GM10248 (cell line): ENCODE results near the gene IL1R2.

Experiments used
- CTCF ChIA-PET: fragments of 300-600 bp; sonication (Branson Sonifier 250); formaldehyde crosslinking; extraction: SDS; loops from one replicate; lab custom pipeline; 2021; ENCODE audit warnings: antibody characterized with exemption; lab: Yijun Ruan, JAX
- POLR2A ChIA-PET: fragments of 350-650 bp; sonication (Branson Sonifier 250); formaldehyde crosslinking; extraction: SDS; loops from one replicate; lab custom pipeline; 2020; ENCODE audit warnings: antibody characterized with exemption; lab: Yijun Ruan, JAX
- DNase-seq: peaks from one replicate; pipeline ENCODE4 v3.0.0; 2012; ENCODE audit errors: extremely low spot score
- TF ChIP-seq, protein P1 (sequence below): IDR thresholded peaks from 2 replicates; pipeline ENCODE4 v1.5.1; 2012; ENCODE audit warnings: mild to moderate bottlenecking, low read depth; ENCODE audit errors: extremely low read depth, missing control alignments, control extremely low read depth

IL1R2 gene

DNA sequence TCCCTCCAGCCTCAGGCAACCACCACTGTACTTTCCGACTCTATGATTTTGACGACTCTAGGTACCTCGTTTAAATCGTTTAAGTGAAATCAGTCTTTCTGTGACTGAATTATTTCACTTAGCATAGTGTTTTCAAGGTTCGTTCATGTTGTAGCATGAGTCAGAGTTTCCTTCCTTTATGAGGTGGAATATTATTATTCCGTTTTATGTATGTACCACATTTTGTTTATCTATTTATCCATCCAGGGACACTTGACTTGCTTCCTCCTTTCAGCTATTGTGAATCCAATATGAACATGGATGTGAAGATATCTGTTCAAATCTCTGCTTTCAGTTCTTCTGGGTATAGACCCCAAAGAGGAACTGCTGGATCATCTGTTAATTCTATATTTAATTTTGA is 19.1 kb downstream of the IL1R2 start:
- CTCF ChIA-PET: interaction anchor here (2.5 kb wide), 1 partner anchor 10 kb away, joined by 13 read pairs; no protein-coding TSS in a partner anchor
- POLR2A ChIA-PET: interaction anchor here (0.6 kb wide), 1 partner anchor 12 kb away, joined by 3 read pairs; no protein-coding TSS in a partner anchor
- TF ChIP-seq, protein P1, sequence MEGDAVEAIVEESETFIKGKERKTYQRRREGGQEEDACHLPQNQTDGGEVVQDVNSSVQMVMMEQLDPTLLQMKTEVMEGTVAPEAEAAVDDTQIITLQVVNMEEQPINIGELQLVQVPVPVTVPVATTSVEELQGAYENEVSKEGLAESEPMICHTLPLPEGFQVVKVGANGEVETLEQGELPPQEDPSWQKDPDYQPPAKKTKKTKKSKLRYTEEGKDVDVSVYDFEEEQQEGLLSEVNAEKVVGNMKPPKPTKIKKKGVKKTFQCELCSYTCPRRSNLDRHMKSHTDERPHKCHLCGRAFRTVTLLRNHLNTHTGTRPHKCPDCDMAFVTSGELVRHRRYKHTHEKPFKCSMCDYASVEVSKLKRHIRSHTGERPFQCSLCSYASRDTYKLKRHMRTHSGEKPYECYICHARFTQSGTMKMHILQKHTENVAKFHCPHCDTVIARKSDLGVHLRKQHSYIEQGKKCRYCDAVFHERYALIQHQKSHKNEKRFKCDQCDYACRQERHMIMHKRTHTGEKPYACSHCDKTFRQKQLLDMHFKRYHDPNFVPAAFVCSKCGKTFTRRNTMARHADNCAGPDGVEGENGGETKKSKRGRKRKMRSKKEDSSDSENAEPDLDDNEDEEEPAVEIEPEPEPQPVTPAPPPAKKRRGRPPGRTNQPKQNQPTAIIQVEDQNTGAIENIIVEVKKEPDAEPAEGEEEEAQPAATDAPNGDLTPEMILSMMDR: no peak
- DNase-seq: no peak

DNA sequence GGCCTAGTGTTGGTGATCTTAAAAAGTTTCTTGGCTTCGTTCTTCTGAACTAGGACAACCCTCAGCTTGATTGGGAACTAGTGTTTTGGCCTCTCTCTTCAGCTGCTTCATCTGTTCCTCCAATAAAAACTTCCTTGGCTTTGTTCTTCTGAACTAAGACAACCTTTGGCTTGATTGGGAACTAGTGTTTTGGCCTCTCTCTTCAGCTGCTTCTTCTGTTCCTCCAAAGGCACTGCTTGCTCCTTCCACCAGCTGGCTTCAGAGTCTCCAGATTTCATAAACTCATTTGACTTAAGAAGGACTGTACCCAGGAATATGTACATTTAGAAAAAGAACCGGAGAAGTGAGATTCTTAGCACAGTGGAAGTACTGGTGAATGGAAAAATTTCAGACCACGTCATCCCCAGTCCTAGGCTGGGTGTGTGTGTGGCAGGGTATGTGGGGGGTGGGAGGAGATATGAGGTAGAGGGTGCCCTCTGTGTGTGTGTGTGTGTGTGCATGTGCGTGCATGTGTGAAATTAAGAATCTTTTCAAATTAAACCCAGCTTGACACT is 20.4 kb downstream of the IL1R2 start:
- ChIA-PET CTCF (interaction anchor here (1.6 to 7.1 kb wide), 5 partner anchors 8 to 431 kb away, joined by 5 to 39 read pairs (median 9); no protein-coding TSS in a partner anchor), POLR2A (no interaction called here)
- TF ChIP-seq, protein P1: no peak
- no peak for DNase-seq

DNA sequence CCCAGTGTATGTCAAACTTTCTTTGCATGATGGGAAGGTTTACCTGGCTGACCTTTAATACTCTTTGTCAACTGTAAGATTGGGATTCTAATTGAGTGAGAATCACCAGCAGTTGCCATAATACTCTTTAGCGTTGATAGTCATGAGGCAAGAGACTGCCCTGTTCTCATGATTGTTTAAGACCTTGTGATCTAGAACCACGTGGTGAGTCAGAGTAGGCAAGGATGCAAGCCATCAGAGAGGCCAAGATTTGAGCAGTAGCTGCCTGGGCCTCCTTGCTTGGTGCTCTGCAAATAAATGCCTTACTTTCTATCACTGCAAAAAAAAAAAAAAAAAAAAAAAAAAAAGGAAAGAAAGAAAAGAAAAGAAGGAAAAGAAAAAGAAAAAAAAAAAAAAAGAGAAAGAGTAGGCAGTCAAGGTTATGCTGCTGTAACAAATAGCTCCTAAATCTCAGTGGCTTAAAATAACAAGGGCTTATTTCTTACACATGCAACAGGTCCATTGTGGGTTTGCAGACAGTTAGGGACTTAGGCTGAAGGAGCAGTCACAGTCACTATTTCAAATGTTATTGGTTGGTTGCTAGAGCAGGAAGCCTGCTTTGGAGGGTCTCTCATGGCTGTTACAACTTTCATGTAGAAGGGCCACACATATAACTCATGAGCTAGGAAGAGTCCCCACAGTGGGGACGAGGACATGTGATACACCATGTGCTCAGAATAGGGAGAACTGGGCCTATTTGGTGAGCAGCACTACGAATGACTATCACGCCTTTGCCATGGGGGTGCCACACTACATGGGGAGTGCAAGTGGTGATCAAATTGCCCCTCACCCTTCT is 21.7 kb downstream of the IL1R2 start:
- TF ChIP-seq, protein P1: no peak
- ChIA-PET POLR2A (no interaction called here), CTCF (interaction anchor here (1.2 to 7.1 kb wide), 9 partner anchors 7 to 430 kb away, joined by 3 to 39 read pairs (median 4); no protein-coding TSS in a partner anchor)
- no peak for DNase-seq

DNA sequence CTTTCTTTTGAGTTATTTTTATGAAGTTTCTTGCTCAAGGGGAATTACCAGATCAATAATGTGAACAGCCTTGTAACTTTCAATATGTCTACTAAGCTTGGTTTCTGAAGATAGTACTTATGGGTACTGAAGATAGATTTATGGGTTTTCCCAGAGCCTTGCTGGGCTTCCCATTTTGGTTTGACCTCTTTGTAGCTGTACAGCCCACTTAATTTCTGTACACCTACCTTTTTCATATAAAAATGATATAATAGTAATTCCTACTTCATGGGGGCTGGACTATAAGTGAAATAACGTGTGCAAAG is 22.2 kb downstream of the IL1R2 start:
- DNase-seq: no peak
- POLR2A ChIA-PET: no interaction called here
- TF ChIP-seq, protein P1: no peak
- CTCF ChIA-PET: interaction anchor here (1.2 to 7.1 kb wide), 8 partner anchors 8 to 430 kb away, joined by 3 to 39 read pairs (median 6); no protein-coding TSS in a partner anchor

DNA sequence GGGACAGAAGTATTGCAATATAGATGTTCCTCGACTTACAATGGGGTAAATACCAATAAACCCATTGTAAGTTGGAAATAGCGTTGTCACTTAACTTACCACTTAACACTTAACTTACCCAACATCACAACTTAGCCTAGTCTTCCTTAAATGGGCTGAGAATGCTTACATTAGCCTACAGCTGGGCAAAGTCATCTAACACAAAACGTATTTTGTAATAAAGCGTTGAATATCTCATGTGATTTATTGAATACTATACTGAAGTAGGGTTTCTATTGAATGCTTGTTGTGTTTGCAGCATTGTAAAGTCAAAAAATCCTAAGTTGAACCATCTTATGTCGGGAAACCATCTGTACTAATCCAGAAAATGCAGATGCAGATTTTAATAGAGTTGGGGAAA is 23.6 kb downstream of the IL1R2 start:
- CTCF ChIA-PET: interaction anchor here (1.4 to 7.1 kb wide), 3 partner anchors 9 to 225 kb away, joined by 3 to 39 read pairs (median 16); no protein-coding TSS in a partner anchor
- POLR2A ChIA-PET: no interaction called here
- TF ChIP-seq, protein P1: no peak
- DNase-seq: no peak

DNA sequence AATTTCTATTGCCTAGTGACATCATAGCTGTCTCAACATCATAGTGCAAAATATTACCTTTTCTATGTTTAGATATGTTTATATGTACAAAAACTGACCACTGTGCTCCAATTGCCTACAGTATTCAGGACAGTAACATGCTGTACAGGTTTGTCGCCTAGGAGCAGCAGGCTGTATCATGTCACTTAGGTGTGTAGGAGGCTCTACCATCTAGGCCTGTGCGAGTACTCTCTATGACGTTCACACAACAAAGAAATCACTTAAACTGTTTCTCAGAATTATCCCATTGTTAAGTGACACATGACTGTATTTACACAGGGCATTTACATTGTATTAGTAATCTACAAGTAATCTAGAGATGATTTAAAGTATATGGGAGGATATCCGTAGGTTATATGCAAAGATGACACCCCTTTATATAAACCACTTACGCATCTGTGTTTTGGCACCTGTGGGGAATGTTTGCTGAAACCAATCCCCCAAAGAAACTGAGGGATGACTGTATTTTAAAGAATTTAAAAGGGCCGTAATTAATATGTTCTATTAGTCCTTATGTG is 24.7 kb downstream of the IL1R2 start:
- TF ChIP-seq, protein P1: no peak
- POLR2A ChIA-PET: no interaction called here
- CTCF ChIA-PET: interaction anchor here (1.4 to 7.1 kb wide), 3 partner anchors 10 to 224 kb away, joined by 3 to 39 read pairs (median 16); no protein-coding TSS in a partner anchor
- no peak for DNase-seq
